ENCODE results near the gene SCCPDH. TPM values are rescaled to one million over a fixed set of nuclear protein-coding genes. Genes with fewer than 3 reads are reported as not detected.
A peak's percentile ranks its signal among the peaks of the same experiment; 100 is the strongest.

SCCPDH gene
- total and polyA plus RNA-seq, 4 donors, result 52.1 to 84.3 (median 78.5) TPM

GRCh38 chr1:246725191-246725590 is 982 bp downstream of the SCCPDH start:
- peaks cover 0 to 14% (median 7%) of the 10 kb centered on the region in 4 donors for H3K36me3 ChIP-seq (ENCODE audit: control insufficient read depth in 4 of 4, insufficient read depth in 3 of 4, low read depth in 1 of 4, low read length in 3 of 4)
- no peaks in the 10 kb centered on the region for H3K9me3 ChIP-seq (ENCODE audit: control insufficient read depth in 4 of 4, low read length in 3 of 4)
- peaks cover 2 to 30% (median 27%) of the 10 kb centered on the region in 4 donors for H3K4me1 ChIP-seq (ENCODE audit: control insufficient read depth in 4 of 4, insufficient read depth in 4 of 4, low read length in 3 of 4)
- TF ChIP-seq MAX (IDR thresholded peaks at IDR 0.05), result no peak
- TF ChIP-seq TAF1 (conservative IDR thresholded peaks at IDR 0.05), result peak; percentile 17
- TF ChIP-seq RAD21 (IDR thresholded peaks at IDR 0.05), result no peak
- no peaks in the 10 kb centered on the region for H3K27me3 ChIP-seq (ENCODE audit: control insufficient read depth in 4 of 4, insufficient read depth in 4 of 4, low read length in 3 of 4)
- no peak for DNase-seq (ENCODE audit: low spot score)
- peak overlapping the region; percentile 62 to 99 (median 88) for H3K4me3 ChIP-seq (ENCODE audit: low read depth in 1 of 3, low read length in 3 of 3)
- H3K27ac ChIP-seq (ENCODE audit: low read depth in 1 of 2, low read length in 2 of 2), result peak overlapping the region; percentile 89 to 98
- WGBS, result 24% methylated on average over 9 of the region's 9 CpGs
- H3K9ac ChIP-seq (ENCODE audit: low read depth in 1 of 2, low read length in 2 of 2), result peak overlapping the region; percentile 82 to 94

GRCh38 chr1:246726255-246726679 is 2.1 kb downstream of the SCCPDH start:
- 27% methylated on average over 4 of the region's 4 CpGs for WGBS
- Histone ChIP-seq H3K36me3 (ENCODE audit: control insufficient read depth in 4 of 4, insufficient read depth in 3 of 4, low read depth in 1 of 4, low read length in 3 of 4) (peaks cover 0 to 23% (median 13%) of the 10 kb centered on the region in 4 donors), H3K4me3 (ENCODE audit: low read depth in 1 of 3, low read length in 3 of 3) (peak overlapping the region; percentile 29 to 99 (median 88)), H3K9ac (ENCODE audit: low read depth in 1 of 2, low read length in 2 of 2) (peak overlapping the region in 1 of 2 donors; percentile 94), H3K27me3 (ENCODE audit: control insufficient read depth in 4 of 4, insufficient read depth in 4 of 4, low read length in 3 of 4) (no peaks in the 10 kb centered on the region), H3K27ac (ENCODE audit: low read depth in 1 of 2, low read length in 2 of 2) (peak overlapping the region; percentile 89 to 98), H3K9me3 (ENCODE audit: control insufficient read depth in 4 of 4, low read length in 3 of 4) (no peaks in the 10 kb centered on the region), H3K4me1 (ENCODE audit: control insufficient read depth in 4 of 4, insufficient read depth in 4 of 4, low read length in 3 of 4) (peaks cover 2 to 30% (median 27%) of the 10 kb centered on the region in 4 donors)
- TF ChIP-seq HNF4G (IDR thresholded peaks at IDR 0.05), result no peak
- TF ChIP-seq RAD21 (IDR thresholded peaks at IDR 0.05), result peak in 1 of 2 donors; percentile 7
- TF ChIP-seq TAF1 (conservative IDR thresholded peaks at IDR 0.05), result no peak
- TF ChIP-seq NR2F2 (IDR thresholded peaks at IDR 0.05), result peak; percentile 86
- no peak for TF ChIP-seq ATF3 (IDR thresholded peaks at IDR 0.05)
- peak; percentile 76 to 81 for TF ChIP-seq HNF4A (conservative IDR thresholded peaks at IDR 0.05)
- peak; percentile 28 to 69 for TF ChIP-seq JUND (IDR thresholded peaks at IDR 0.05)
- TF ChIP-seq RXRA (IDR thresholded peaks at IDR 0.05), result peak; percentile 75 to 81
- peak; percentile 81 for TF ChIP-seq FOXA1 (IDR thresholded peaks at IDR 0.05)
- peak; percentile 19 for TF ChIP-seq MAX (IDR thresholded peaks at IDR 0.05)
- peak; percentile 49 for TF ChIP-seq SP1 (IDR thresholded peaks at IDR 0.05)
- no peak for TF ChIP-seq REST (IDR thresholded peaks at IDR 0.05)
- TF ChIP-seq CTCF (IDR thresholded peaks at IDR 0.05; ENCODE audit: low read depth, low read length, missing input control), result no peak
- TF ChIP-seq GABPA (IDR thresholded peaks at IDR 0.05 in 1 of 2, conservative IDR thresholded peaks at IDR 0.05 in 1 of 2), result peak in 1 of 2 donors; percentile 45
- peak; percentile 94 for TF ChIP-seq FOXA2 (IDR thresholded peaks at IDR 0.05)
- peak in 1 of 2 donors; percentile 40 for TF ChIP-seq EGR1 (IDR thresholded peaks at IDR 0.05; ENCODE audit: low read depth in 2 of 2)
- peak; percentile 72 for TF ChIP-seq YY1 (IDR thresholded peaks at IDR 0.05)
- TF ChIP-seq ZBTB33 (IDR thresholded peaks at IDR 0.05), result peak; percentile 66
- no peak for DNase-seq (ENCODE audit: low spot score)

All from liver (tissue), 9 donors.